Epidermal melanocyte (primary cell): ENCODE measurements around the gene PCDHGA6.
"Not testable (repeated sequence)": the region's sequence is repeated elsewhere in the genome, so short reads cannot be mapped to it uniquely, and the experiment has no call there.

Experiments
- DNase-seq: peaks from one replicate; pipeline ENCODE4 v3.0.0; 2011; ENCODE audit warnings: low spot score; ENCODE audit not compliant: insufficient read length

The PCDHGA6 gene

GRCh38 chr5:141359790-141360426, 13.8 kb upstream of the PCDHGA6 start, which contains the start of gene PCDHGB2:
TSS of gene PCDHGB2 (plus strand) at chr5:141359994. CDS start at chr5:141360136, 142 bp downstream.
- no peak for DNase-seq

DNA sequence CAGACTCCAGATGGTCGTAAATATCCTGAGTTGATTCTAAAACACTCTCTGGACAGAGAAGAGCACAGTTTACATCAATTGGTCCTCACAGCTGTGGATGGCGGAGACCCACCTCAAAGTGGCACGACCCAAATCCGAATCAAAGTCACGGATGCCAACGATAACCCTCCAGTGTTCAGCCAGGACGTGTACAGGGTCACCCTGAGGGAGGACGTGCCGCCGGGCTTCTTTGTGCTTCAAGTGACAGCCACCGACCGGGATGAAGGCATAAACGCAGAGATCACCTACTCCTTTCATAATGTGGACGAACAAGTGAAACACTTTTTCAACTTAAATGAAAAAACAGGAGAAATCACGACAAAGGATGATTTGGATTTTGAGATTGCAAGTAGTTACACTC, 13.0 kb upstream of the PCDHGA6 start:
- DNase-seq: no peak

GRCh38 chr5:141362719-141363118, 11.0 kb upstream of the PCDHGA6 start:
- no peak for DNase-seq

DNA sequence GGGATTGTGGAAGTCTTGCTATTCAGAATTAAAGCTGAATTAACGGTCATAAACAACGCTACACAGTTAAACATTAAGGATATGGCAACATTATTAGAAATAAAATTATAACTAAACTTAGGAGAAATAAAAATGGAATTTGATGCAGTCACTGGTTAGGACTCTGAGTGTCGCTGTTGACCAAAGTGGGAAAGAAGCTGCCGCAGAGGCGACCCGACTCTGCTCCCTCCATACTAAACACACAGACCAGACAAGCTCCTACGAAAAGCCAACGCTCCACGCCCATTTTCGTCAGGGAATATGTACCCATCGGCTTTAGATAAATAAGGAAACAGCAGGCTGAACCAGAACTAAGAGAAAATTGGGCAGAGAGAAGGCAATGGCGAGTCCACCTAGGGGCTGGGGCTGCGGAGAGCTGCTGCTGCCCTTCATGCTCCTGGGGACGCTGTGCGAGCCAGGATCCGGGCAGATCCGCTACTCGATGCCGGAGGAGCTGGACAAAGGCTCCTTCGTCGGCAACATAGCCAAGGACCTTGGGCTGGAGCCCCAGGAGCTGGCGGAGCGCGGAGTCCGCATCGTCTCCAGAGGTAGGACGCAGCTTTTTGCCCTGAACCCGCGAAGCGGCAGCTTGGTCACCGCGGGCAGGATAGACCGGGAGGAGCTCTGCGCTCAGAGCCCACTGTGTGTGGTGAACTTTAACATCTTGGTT, 9.6 kb upstream of the PCDHGA6 start, which contains the start of gene PCDHGA5:
PCDHGA5 (plus strand) TSS at position 211 of the 709 bp plus-strand sequence; CDS start at position 380, 169 bp downstream.
- DNase-seq: no peak

GRCh38 chr5:141366016-141366896, 7.4 kb upstream of the PCDHGA6 start:
- DNase-seq: no peak

- DNase-seq: no peak
Observed at GRCh38 chr5:141369994-141370848, 3.5 kb upstream of the PCDHGA6 start, which contains the start of gene PCDHGB3. TSS of gene PCDHGB3 (plus strand) at chr5:141370242. CDS start at chr5:141370395, 153 bp downstream.

DNA sequence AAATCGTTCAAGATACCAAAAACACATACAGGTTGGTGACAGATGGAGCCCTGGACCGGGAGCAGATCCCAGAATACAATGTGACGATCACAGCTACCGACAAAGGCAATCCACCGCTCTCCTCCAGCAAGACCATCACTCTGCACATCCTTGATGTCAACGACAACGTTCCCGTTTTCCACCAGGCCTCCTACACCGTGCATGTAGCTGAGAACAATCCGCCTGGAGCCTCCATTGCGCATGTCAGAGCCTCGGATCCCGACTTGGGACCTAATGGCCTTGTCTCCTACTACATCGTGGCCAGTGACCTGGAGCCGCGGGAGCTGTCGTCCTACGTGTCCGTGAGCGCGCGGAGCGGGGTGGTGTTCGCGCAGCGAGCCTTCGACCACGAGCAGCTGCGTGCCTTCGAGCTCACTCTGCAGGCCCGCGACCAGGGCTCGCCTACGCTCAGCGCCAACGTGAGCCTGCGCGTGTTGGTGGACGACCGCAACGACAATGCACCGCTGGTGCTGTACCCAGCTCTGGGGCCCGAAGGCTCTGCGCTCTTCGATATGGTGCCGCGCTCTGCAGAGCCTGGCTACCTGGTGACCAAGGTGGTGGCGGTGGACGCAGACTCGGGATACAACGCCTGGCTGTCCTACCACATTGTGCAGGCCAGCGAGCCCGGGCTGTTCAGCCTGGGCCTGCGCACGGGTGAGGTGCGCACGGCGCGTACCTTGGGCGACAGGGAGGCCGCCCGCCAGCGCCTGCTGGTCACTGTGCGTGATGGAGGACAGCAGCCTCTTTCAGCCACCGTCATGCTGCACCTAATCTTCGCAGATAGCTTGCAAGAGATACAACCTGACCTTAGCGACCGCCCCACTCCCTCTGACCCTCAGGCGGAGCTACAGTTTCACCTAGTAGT, 1.9 kb upstream of the PCDHGA6 start:
- no peak for DNase-seq

- DNase-seq: no peak
Observed at GRCh38 chr5:141374627-141375026, 936 bp downstream of the PCDHGA6 start.

DNA sequence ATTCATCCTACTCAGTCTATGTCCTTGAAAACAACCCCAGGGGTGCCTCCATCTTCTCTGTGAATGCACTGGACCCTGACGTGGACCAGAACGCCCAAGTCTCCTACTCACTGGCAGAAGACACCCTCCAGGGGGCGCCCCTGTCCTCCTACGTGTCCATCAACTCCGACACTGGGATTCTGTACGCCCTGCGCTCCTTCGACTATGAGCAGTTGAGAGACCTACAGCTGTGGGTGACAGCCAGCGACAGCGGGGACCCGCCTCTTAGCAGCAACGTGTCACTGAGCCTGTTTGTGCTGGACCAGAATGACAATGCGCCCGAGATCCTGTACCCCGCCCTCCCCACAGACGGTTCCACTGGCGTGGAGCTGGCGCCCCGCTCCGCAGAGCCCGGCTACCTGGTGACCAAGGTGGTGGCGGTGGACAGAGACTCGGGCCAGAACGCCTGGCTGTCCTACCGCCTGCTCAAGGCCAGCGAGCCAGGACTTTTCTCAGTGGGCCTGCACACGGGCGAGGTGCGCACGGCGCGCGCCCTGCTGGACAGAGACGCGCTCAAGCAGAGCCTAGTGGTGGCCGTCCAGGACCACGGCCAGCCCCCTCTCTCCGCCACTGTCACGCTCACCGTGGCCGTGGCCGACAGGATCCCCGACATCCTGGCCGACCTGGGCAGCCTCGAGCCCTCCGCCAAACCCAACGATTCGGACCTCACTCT, 1.9 kb downstream of the PCDHGA6 start:
- DNase-seq: not testable (repeated sequence)

DNA sequence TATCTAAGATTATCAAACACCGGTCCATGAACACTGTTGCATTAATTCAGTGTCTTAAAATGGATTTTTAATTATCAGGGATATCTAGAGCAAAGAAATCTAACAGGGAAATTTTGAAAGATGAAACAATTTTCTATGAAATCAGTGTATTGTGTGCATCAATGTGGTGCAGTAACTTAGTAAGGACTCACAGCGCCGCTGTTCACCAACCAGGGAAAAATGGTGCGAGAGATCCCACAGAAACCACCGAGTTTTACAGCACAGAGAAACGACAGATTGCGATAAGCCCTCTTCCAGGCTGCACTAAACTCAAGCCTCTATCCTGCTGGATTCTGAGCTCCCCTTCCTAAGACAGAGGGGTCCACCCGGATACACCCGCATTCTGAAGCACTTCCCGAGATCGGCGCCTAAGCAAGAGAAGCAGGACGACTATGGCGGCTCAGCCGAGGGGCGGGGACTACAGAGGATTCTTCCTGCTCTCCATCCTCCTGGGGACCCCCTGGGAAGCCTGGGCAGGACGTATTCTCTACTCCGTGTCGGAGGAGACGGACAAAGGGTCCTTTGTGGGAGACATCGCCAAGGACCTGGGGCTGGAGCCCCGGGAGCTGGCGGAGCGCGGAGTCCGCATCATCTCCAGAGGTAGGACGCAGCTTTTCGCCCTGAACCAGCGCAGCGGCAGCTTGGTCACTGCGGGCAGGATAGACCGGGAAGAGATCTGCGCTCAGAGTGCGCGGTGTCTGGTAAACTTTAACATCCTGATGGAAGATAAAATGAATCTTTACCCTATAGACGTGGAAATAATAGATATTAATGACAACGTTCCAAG, 9.0 kb downstream of the PCDHGA6 start, which contains the start of gene PCDHGA7:
PCDHGA7 (plus strand) TSS at position 274 of the 826 bp plus-strand sequence; CDS start at position 432, 158 bp downstream.
- no peak for DNase-seq

- DNase-seq: no peak
Observed at GRCh38 chr5:141383345-141383744, 9.7 kb downstream of the PCDHGA6 start.

DNA sequence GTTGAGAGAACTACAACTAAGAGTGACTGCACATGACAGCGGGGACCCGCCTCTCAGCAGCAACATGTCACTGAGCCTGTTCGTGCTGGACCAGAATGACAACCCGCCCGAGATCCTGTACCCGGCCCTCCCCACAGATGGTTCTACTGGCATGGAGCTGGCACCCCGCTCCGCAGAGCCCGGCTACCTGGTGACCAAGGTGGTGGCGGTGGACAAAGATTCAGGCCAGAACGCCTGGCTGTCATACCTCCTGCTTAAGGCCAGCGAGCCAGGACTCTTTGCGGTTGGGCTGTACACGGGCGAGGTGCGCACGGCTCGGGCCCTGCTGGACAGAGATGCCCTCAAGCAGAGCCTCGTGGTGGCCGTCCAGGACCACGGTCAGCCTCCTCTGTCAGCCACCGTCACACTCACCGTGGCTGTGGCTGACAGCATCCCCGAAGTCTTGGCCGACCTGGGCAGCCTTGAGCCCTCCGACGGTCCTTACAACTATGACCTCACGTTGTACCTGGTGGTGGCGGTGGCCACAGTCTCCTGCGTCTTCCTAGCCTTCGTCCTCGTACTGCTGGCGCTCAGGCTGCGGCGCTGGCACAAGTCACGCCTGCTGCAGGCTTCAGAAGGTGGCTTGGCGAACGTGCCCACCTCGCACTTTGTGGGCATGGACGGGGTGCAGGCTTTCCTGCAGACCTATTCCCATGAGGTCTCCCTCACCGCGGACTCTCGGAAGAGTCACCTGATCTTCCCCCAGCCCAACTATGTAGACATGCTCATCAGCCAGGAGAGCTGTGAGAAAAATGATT, 11.0 kb downstream of the PCDHGA6 start:
- DNase-seq: no peak

DNA sequence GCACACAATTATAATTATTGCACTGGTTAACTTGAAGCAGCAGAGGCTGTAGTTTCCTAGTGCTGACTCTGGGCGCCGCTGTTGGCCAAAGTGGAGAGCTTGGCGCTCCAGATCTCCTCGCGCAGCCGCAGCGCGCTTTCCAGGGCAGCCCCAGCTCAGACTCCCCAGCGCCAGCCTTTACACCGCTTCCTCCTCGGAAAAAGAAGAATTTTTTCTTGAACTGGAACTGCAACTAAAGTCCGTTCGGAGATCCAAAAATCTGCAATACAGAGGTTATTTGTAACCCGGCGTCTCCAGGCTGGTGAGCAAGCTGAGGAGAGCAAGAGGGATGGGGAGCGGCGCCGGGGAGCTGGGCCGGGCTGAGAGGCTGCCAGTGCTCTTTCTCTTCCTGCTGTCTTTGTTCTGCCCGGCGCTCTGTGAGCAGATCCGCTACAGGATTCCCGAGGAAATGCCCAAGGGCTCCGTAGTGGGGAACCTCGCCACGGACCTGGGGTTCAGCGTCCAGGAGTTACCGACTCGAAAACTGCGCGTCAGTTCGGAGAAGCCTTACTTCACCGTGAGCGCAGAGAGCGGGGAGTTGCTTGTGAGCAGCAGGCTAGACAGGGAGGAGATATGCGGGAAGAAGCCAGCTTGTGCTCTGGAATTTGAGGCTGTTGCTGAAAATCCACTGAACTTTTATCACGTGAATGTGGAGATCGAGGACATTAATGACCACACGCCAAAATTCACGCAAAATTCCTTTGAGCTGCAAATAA, 14.0 kb downstream of the PCDHGA6 start, which contains the start of gene PCDHGB4:
PCDHGB4 (plus strand) TSS at position 142 of the 755 bp plus-strand sequence; CDS start at position 329, 187 bp downstream.
- not testable (repeated sequence) for DNase-seq

DNA sequence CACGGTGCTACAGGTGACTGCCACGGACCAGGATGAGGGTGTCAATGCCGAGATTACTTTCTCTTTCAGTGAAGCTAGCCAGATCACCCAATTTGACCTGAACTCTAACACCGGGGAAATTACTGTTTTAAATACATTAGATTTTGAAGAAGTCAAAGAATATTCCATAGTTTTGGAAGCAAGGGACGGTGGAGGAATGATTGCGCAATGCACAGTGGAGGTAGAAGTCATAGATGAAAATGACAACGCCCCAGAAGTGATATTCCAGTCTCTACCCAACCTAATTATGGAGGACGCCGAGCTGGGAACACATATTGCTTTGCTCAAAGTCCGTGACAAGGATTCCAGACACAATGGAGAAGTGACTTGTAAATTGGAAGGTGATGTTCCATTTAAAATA, 15.0 kb downstream of the PCDHGA6 start:
- no peak for DNase-seq

DNA sequence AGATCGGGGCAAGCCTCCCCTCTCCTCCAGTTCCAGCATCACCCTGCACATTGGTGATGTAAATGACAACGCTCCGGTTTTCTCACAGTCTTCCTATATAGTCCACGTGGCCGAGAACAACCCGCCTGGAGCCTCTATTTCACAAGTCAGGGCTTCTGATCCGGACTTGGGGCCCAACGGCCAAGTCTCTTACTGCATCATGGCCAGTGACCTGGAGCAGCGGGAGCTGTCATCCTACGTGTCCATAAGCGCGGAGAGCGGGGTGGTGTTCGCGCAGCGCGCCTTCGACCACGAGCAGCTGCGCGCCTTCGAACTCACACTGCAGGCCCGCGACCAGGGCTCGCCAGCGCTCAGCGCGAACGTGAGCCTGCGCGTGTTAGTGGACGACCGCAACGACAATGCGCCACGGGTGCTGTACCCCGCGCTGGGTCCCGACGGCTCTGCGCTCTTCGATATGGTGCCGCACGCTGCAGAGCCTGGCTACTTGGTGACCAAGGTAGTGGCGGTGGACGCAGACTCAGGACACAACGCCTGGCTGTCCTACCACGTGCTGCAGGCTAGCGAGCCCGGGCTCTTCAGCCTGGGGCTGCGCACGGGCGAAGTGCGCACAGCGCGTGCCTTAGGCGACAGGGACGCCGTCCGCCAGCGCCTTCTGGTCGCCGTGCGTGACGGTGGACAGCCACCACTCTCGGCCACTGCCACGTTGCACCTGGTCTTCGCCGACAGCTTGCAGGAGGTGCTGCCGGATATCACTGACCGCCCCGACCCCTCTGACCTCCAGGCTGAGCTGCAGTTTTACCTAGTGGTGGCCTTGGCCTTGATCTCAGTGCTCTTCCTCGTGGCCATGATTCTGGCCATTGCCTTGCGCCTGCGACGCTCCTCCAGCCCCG, 15.7 kb downstream of the PCDHGA6 start:
- no peak for DNase-seq
